HG02798 (cell line): Measurements from ENCODE around the gene PTPRD.
A peak's percentile ranks its signal among the peaks of the same experiment; 100 is the strongest.

Experiments
- ATAC-seq: cut with Tn5 transposase; IDR thresholded peaks from one replicate; pipeline ENCODE4 v1.9.1; 2021; ENCODE audit warnings: mild to moderate bottlenecking; ENCODE audit not compliant: unreplicated experiment, poor library complexity

The PTPRD gene

DNA sequence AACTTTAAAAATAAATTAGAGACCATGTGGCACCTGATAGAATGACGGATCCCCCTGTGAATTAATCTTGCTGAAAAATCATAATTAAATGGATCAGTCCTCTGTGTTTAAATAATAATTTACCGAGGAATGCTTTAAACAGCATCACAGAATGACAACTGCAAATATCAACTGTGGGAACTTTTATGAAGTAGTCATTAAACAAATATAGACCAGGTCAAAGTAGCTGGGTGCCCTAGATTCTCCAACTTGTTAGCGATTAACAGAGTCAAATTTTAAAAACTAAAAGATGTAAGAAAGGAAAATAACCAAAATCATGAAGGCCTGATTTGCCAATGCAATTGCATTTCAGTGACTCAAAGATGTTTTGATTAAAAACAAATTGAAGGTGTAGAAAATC lies 933.4 kb downstream of the PTPRD start:
- ATAC-seq = no peak

DNA sequence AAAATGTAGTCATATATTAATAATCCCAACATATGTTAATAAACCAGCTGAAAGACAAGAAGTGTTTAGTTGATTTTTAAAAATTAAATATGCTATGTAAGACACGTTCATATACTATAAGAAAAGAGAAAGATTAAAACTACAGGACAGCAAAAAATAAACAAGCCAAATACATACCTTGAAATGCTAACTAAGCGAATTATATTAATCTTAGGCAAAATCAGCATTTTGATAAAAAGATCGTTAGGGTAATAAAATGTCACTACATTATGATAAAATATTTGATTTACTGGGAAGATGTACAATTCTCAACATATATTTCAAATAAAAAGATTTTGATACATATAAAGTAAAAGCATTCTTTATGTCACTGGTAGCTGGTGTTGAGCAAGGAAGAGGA lies 938.3 kb downstream of the PTPRD start:
- no peak for ATAC-seq

DNA sequence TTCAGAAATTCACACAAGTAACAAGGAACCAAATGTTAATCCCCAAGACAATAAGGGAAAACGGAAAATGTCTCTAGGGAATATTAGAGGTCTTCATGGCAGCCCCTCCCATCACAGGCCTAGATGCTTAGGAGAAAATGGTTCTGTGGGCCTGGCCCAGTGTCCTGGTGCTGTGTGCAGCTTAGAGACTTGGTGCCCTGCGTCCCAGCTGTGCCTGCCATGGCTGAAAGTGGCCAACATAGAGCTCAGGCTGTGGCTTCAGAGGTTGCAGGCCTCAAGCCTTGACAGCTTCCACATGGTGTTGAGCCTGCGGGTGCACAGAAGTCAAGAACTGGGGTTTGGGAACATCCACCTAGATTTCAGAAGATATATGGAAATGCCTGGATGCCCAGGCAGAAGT lies 942.3 kb downstream of the PTPRD start:
- ATAC-seq = no peak

DNA sequence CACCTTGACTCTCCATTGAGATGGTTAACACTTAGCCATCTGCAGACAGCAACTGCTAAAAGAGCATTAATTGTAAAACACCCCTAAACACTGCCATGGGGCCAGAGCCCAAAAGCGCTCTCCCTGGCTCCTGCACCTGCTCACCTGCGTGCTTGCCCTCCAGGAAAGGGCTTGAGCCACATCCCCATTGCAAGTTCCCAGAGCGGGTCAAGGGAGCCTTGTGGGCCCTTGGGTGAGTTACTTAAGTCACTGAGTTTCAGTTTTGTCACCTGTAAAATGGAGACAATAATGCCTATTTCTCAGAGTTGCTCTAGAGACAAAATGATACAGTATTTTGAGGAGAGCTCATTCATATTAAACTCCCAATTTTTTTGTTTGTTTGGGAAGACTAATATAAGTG lies 967.8 kb downstream of the PTPRD start:
- no peak for ATAC-seq

DNA sequence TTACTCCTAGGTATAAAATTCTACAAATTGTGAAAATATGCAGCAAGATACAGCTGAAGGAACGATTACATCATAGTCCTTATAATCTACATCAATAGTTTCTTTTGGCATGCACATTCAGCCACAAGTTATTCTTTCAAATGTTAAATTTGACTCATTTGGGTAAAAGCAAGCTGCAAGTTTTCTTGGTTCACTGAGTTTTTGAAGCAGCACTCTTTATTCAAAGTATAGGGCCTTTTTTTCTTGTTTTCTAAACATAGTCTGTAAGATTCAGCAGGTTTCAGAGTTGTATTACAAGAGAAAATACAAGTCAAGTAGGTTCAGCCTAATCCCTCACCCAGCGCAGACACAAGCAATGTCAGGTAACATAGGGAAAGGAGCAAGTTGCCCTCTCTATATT lies 981.5 kb downstream of the PTPRD start:
- peak; percentile 74 for ATAC-seq

DNA sequence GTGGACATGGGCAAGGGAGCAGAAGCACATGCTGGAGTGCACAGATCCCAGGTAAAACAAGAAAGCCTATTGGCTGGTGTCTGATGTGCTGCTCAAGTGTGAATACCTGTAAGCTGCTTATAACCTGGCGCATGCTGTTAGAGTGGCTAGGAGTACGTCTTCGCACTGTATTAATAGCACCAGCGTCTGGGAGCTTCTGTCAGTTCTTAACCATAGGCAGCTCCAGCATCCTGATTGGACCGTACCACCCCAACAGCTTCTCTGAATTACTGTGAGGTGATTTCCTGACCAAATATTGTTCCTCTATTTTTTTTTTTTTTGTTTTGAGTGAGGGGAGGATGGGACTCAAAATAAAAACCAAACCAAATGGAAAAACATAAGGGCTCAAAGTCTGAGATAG lies 987.6 kb downstream of the PTPRD start:
- ATAC-seq = peak; percentile 35

DNA sequence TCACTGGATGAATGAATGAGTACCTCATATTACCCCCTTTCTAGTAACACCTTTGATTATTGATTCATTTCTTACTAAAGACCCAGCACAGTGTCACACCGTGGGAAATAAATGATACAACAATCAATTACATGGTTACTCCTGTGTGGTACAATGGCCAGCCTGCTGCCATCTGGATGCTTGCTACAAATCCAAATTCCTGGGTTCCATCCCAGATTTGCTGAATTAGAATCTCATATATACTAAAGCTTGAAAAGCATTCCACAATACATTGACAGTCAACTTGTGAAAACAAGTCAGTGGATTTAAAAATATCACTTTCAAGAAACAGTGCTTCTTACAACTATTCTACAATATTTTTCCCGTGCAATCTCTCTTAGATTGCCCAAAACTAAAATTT lies 989.3 kb downstream of the PTPRD start:
- no peak for ATAC-seq

DNA sequence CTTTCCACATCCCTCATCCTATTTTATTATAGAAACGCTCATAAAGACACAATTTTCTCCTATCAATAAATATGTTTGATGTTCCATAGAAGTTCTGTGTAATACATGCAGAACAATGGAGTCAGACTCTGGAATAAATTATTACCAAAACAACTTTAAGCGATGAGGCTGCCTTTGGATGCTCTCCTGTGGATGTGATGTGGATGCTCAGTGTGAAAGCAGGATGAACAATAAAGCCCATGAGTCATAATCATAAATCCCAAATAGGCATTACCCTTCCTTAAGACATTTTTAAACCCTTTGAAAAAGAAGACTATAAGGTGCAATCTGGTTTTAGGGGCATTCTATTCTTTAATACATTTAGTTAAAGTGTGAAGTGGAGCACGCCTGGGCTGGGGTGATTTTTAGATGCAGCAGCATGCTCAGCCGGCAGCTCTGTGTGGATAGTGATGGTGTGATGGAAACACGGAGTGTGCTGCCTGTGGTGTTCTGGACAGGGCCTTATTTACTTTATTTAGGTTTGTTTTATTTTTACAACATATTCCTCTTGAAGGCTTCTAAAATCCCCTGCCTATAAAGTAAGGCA lies 991.4 kb downstream of the PTPRD start:
- ATAC-seq = no peak

DNA sequence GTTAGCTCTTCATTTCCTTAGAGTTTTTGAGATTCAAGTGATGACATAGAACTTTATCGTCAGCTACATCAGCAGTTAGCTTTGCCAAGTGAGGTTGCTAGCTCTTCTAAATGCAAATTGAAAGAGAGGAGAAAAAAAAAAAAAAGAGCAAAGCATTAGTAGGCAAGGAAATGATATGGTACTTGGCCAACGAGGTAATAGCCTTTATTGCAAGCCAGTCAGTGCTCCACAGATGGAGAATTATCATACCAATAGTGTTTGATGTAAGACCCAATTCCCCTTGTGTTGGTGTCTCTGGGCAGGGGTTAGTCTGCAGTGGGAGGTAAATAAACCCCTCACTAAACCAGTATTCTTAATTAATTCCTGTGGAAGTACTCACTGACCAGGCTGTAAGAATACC lies 992.1 kb downstream of the PTPRD start:
- ATAC-seq = no peak

DNA sequence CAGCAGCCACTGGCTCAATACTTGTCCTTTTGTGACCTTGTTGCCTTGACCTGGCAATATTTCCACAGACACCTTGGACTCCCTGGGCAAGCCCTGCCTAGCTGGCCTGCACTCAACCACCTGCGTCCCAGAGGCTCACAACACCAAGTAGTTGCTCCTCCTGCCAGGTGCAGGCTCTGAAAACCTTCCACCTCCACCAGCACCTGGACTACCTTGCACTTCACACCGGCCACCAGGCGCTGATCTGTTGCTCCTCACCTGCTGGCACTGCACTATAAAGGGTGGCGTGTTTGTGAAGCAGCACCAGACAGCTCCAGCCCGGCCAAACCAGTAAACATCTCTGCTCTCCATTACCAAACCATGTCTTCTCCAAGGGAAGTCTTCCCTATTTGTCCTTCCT lies 997.7 kb downstream of the PTPRD start:
- ATAC-seq = no peak

DNA sequence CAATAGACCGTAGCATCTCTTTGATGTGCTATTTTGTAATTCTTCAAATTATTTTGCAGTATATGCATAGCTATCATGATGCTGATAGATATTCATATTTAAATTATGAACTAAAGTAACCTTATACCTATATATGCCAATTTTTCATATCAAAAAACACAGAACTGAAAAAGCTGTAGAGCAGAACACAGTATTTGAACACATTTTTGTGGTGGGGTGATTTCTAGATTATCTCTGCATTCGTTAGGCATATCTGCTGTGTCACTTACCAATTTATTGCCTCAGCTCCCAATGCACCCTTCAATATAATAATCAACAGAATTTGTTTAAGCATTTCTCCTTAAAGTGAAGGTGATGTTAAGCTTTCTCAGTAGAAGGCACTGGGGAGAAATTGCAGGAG lies 998.2 kb downstream of the PTPRD start:
- ATAC-seq = no peak

DNA sequence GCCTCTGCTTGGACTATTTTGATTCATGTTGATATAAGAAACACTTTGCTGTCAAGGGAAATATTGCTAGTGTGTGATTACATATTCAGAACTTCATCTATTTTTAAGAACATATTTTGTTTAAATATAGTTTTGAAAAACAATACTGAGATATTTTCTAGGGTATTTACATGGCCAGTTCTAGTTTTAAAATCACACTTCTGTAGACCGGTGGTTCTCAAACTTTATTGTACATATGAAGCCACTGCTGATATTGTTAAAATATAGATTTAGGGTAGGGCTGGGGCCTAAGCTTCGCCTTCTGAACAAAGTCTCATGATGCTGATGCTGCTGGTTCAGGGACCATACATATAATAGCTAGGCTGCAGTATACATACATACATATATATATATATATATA lies 1000.0 kb downstream of the PTPRD start:
- peak; percentile 69 for ATAC-seq

DNA sequence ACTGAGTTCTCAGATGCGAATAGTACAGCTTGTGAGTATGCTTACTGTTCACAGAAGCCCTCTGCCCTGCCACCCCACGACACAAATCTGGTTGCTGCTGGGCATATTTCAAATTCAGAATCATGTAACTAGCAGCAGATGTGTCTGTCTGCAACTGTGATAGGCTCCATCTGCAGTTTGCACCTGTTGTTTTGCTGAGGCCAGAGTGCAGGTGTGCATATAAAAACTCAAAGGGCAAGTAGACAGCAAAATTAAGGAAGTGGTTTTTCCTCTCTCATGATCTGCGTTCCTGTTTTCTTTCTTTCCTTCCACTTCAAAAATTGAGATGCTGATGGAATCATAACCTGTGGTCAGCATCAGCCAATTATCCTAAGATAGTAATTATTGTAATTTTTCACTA lies 1000.5 kb downstream of the PTPRD start:
- ATAC-seq = peak; percentile 87

DNA sequence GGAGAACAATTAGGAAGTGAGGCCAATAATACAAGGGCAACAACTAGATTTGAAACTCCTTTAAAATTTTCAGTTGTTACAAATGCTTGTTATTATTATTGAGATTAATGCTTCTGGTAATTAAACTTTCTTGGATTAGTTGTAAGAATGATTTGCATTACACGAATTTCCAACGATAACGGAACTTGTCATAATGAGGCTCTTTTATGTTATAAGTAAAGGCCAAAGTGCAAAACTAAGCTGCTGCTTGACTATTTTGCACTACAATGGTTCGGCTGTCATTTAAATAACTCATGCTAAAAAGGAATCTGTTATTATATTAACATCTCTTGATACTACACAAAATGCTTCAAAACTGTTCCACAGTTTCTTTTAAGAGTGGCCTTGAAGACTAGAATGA lies 1007.1 kb downstream of the PTPRD start:
- ATAC-seq = no peak

DNA sequence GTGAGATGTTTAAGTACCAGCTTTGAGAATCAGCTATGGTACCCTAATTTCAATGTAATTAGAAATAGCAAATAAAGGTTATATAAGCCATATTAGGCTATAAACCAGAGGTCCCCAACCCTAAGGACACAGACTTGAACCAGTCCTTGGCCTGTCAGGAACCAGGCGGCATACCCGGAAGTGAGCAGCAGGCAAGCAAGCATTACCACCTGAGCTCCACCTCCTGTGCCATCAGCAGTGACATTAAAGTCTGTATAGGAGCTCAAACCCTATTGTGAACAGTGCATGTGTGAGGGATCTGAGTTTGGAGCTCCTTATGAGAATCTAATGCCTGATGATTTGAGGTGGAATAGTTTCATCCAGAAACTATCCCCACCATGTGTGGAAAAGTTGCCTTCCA lies 1009.5 kb downstream of the PTPRD start:
- no peak for ATAC-seq

DNA sequence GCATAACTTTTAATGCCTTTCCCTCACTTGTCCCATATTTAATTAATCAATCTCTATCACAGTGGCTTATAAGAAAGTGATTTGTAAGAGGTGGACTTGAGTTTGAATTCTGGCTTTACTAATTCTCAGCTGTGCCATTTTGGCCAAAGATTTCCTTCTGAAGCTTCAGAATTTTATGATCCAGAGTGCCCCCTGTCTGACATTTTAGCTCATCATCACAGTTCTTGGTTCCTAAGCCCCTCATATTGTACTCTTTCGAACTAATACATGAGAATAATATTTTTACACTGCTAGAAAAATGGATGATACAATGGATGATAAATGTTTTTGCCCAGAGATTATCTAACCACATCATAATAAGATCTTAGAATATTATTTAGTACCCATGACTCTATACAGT lies 1014.1 kb downstream of the PTPRD start:
- ATAC-seq = no peak

DNA sequence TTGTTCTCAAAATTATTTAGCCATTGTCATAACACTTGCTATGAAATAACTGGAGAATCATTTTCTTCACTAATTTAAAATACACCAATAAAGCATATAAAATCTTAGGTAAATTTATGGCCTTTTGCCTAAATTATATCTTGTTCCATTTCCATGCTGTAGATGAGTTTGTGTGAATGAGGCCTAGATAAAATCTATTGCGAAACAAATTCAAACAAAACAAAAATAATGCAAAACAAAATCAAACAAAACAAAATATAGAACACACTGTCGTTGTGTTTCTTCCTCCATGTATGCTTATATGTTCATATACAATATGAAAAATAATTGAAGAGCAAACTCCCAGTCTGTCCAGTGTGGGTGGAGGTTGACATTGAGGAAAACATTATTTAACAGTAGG lies 1020.7 kb downstream of the PTPRD start:
- no peak for ATAC-seq

DNA sequence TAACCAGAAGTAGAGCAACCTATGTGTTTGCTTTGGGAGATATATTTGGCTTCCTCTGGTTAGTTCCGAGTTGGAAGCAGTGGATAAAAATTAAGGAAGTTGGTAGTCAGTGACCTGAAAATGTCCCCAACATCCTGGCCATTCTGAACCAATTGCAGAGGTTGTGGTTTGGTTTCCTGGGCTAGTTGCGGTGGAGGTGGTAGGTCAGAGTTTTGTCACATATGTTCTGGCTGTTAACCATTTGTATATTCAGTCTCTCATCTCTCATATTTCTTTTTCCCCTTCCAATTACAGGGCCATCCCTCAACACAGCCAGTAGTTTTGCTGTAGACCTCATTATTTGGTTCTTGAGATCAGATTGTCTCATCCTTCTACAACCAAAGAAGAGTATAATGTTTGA lies 1026.9 kb downstream of the PTPRD start:
- peak; percentile 57 for ATAC-seq

DNA sequence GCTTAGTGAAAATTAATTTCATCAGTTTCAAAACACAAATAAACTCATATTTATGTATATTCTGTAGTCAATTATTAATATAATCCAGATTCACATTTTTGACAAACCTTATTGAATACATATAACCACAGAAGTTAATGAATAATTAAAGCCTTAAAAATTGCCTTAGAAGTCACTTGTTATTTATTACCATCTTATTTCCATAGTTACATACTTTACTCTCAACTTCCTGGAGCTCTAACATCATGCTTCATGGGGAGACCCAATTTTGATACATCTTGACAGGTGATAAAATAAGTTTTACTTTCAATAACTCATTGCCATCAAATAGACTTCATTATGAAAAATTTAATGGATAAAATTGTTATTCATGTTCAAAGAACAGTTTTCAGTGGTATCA lies 1038.7 kb downstream of the PTPRD start:
- no peak for ATAC-seq

DNA sequence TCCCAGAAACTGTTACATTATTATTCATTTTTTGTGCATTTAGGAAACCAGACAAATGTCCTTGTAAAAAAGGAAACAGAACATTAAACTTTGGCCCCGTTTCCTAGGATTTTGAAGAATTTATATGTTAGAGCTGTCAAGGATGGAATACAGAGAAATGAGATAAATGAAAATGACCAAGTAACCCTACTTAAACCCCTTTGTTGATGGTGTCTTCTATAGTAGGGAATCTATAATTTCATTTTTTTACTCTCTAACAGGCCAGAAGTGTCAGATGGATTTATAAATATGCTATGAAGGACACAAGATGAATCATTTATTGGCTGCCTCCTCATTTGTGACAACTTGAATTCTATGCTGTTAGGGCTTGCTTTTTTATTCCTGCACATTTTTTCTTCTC lies 1047.1 kb downstream of the PTPRD start:
- ATAC-seq = no peak

DNA sequence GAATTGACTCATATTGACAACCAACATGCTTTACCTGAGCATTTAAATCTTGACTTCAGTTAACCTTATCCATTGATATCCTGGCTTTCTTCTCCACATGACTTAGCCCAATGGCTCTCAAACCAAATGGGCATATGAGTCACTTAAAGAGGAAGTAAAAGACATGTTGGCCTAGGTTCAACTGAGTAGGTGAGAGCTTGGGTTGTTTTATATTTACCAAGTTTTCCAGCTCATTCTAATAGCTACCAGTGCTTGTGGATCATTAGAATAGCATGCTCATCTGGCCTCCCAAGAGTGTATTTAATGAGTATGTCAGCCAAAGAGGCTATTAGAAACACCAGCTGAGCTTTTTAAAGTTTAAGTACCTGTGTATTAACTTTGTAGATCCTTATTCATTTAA lies 1049.0 kb downstream of the PTPRD start:
- no peak for ATAC-seq

DNA sequence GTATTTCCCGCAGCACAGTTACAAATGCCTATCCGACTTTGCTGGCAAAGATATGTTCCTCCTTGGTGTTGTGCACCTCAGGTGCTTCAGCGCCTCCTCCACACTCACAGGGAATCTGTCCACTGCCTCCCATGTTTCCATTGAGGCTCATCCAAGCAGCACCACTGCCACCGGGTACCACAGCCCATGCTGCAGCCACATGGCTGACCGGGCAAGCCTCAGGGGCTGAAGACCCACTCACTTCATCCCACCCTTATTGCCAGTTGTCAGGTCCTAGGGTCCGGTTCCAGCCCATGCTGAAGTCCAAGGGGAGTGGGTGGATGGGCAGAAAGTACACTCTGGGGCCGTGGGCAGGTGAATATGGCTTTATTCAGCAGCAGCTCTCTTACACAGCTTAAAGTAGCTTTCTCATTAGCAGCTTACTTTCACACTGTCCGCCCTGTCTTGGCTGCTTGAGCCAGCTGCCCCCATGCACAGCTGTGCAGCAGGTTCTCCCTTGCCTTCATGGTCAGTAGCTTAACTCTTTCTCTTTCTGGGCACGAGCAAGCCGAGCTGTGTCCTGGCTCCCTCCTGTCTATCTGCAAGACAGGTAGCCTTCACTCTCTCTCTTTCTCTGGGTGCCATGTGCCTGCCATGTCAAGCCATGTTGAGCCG lies 1052.3 kb downstream of the PTPRD start:
- no peak for ATAC-seq

DNA sequence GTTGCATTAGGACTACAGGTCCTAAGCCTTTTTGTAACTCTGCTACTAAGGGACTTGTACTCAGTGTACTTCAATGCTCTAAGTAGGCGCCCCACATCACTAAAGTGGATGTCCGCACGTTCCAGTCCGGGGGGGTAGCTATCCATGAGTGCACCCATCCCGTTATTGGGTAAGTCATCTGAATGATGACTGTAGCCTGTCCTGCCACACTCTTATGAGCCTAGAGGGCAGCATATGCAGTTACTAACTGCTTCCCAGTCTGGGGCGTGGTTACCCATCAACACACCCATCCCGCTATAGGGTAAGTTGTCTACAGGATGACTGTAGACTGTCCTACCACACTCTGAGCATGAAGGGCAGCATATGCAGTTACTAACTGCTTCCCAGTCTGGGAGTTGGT lies 1053.9 kb downstream of the PTPRD start:
- ATAC-seq = no peak
